ENCODE measurements around the gene HSDL1.

The HSDL1 gene

GRCh38 chr16:84082110-84082509 is 62.9 kb downstream of the HSDL1 start:
- no peak for DNase-seq (ENCODE audit: low read depth)

GRCh38 chr16:84081446-84081989 is 63.5 kb downstream of the HSDL1 start:
- no peak for DNase-seq (ENCODE audit: low read depth)

GRCh38 chr16:84080813-84081212 is 64.2 kb downstream of the HSDL1 start:
- no peak for DNase-seq (ENCODE audit: low read depth)

- no peak for DNase-seq (ENCODE audit: low read depth)
Observed at GRCh38 chr16:84080378-84080777, 64.6 kb downstream of the HSDL1 start.

GRCh38 chr16:84079664-84080063 is 65.3 kb downstream of the HSDL1 start:
- no peak for DNase-seq (ENCODE audit: low read depth)

GRCh38 chr16:84075376-84075775 is 69.6 kb downstream of the HSDL1 start:
- DNase-seq (ENCODE audit: low read depth) = no peak

- no peak for DNase-seq (ENCODE audit: low read depth)
Observed at GRCh38 chr16:84074721-84075120, 70.3 kb downstream of the HSDL1 start.
